Hindlimb muscle (tissue), 1 donor: ENCODE data around the gene OTOP2. TPM values are rescaled to one million over a fixed set of nuclear protein-coding genes. Genes with fewer than 3 reads are reported as not detected.
"Not testable (repeated sequence)": the region's sequence is repeated elsewhere in the genome, so short reads cannot be mapped to it uniquely, and the experiment has no call there.

Source experiments
- DNase-seq: peaks from one replicate; pipeline ENCODE4 v3.0.0-alpha.2; 2013
- polyA plus RNA-seq: library from polyadenylated mRNA; unstranded; fragments of 120-200 nt; gene quantifications from one replicate; pipeline ENCODE4 v1.2.1, GENCODE V29; 2013; ENCODE audit not compliant: insufficient read length

The OTOP2 gene
- polyA plus RNA-seq, 1 donor: not detected

- no peak for DNase-seq
These were observed 28.5 kb downstream of the OTOP2 start for GRCh38 chr17:74952431-74953133.

GRCh38 chr17:74953134-74953687, 29.1 kb downstream of the OTOP2 start:
- no peak for DNase-seq

GRCh38 chr17:74954115-74954514, 30.0 kb downstream of the OTOP2 start:
- no peak for DNase-seq

DNA sequence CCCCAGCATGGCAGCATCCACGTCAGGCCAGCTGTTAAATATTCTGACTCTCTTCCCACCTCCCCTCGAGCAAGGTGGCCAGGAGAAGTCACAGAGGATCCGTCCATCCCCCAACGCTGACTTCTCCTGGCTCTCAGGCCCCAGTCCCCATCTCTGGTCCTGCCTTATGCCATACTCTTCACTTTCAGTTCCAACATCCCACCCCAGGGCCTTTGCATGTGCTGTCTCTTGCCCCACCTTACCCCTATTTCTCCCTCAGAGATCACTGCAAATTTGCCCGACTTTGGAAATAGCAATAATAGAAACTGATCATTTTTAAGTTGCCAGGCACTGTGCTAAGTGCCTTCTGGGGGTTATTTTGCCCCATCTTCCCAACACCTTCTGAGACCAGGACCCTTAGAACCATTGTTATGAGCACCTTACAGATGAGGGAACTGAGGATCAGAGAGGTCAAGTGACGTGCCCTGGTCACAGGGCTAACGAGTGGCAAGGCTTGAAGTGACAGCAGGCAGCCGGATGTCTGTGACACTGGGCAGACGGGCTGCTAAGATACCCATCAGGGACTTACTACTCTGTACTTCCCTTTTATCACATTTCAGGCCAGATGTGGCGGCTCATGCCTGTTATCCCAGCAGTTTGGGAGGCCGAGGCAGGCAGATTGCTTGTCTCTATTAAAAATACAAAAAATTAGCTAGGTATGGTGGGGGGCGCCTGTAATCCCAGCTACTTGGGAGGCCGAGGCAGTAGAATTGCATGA, 30.8 kb downstream of the OTOP2 start:
- DNase-seq: no peak

DNA sequence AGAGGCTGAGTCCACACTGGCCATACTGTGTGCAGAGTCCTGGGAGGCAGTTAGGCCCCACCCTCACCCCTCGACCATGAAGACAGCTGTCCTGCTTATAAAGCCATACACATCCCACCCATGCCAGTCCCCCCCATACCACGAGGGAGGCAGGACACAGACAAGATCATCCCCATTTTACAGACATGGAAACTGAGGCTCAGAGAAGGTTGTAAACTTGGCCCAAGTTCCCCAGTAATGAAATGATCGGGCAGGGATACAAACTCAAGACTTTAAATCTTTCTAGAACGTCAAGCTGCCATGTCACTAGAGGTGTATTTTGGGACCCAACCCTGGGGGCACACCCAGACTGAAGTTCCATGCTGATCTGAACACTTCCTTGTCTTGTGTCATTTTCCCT, 32.0 kb downstream of the OTOP2 start:
- no peak for DNase-seq

DNA sequence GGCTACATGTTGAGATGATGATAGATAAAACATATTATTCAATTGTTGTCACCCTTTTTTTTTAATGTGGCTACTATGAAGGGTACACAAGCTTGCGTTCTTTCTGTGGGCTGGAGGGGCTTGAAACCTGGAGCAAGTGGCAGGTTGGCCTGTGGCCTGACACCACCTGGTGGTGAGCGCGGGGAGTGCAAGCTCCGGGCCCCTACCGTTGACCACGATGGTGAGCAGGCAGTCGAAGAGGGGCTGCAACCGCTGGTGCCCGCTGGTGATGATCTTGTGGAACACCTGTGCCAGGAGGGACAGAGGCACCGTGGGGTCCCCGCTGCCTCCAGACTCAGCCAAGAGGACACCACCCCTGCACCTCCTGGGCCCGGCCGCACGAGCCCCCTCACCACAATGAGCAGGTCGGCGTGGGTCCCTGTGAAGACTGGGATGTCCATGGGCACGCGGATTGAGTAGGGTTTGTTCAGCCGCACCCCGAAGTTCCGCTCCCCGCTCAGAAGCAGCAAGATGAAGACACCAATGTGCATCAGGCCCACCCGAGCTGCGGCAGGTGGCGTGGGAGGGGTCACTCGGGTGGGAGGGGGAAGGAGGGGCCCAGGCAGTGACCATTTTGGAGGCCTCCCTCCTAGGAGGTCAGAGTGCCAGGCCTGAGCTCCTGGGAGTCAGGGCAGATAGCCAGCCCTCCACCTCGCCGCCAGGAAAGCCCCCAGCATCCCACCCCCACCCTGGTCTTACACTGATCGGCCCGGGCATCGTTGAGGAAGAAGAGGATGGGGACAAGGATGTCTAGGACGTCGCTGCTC, 34.1 kb downstream of the OTOP2 start:
- DNase-seq: peak; percentile 52

DNA sequence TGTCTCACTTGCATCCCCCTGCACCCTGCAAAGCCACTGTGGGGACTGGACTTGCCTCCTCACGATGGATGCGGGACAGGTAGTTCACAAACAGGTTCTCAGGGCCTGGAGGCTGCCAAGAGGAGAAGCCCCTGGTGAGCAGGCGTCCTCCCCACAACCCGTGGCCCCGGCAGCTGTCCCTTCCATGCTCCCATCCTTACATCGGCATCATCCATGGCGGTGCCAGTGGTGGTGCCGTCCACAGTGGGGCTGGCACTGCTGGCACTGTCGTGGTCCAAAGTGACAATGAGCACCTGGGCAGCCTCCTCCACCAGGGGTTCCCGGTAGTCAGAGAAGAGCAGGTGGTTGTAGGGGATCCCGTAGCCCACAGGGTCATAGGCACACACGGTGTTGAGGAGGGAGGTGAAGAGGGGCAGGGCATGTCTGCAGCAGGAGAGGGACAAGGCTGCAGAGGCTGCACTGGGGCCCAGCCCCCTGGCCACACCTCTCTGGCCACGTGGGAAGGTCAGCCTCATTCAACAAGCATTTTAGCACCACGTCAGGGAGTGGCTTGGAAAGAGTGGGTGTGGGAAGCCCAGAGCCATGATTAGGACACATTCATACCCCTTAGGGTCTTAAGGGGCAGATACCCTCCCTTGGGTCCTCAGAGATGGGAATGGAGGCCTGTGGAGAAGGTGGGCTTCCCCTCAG, 35.9 kb downstream of the OTOP2 start:
- no peak for DNase-seq

DNA sequence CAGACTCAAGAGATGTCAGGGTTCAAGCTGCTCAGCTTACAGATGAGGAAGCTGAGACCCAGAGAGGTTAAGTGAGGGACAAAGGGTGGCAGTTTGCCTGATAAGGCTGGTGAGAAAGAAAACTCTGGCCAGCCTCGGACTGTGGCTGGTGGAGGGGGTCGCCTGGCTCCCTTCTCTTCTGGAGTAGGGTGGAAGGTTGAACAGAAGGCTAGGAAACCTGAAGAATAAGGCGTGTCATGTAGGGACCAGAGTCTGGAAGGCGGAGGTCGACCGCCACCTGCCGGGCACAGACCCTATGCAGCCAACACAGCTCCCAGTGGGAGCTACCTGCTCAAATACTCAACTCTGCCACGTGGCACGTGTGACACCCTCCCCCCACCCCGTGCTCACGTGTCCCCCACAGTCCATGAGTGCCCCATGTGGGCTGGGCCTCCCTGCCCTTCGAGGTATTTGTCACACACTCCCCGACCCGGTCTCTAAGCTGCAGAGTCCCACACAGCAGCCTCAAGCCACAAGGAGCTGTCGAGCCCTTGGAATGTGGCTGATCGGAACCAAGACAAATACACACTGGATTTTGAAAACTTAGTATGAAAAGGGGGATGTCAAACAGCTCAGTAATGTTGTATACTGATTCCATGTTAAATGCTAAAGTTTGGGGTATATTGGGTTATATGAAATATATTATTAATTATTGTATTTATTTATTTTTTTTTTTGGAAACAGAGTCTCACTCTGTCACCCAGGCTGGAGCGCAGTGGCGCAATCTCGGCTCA, 36.7 kb downstream of the OTOP2 start:
- no peak for DNase-seq

GRCh38 chr17:74961657-74962350, 37.7 kb downstream of the OTOP2 start:
- peak; percentile 86 for DNase-seq

DNA sequence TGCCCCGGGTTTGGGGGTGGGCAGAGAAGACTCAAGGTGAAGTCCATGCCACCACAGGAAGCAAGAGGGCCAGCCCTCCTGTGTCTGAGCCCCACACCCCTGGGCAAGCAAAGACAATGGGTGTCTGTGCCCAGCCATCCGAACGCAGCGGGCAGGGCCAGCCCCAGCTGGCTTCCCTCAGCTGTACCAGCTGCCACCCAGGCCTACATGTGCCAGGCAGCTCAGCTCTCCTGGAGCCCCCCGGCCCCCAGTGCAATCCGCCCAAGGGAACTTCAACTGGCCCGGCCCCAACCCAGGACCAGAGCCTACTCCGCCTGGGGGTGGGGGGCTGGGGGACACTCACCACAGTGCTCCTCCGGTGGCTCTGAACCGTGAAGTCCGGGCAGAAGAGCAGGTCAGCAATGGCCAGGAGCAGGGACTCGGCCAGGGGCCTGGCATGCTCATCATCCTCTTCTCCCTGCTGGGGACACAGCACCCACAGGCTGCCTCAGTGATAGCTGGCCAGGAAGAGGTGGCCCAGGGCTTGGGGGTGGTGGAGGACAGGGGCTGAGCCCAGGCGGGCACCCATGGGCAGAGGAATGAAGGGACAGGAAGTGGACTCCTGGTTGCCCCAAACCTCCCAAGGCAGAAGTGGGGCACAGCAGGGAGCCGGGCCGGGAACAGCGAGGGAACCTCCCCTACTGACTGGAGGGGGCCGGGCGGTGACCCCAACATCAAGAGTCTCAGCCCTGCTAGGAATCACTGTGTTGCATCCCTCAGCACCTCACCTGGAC, 38.7 kb downstream of the OTOP2 start:
- no peak for DNase-seq

DNA sequence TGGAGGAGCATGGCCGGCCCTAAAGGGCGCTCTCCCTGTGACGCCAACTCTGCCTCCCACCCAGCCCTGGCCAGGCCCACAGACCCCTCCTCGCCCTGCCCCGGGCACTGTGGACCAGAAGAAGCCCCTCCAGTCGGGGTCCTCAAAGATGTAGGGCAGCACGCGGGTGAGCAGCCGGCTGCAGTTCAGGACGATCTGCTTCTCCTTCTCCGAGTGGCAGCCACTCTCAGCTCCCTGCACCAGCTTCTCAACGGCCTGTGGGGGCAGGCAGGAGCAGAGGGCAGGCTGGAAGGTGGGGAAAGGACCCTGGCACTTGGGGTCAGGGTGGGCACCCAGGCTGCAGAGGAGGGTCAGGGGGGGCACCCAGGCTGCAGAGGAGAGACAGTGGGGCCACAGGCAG, 39.6 kb downstream of the OTOP2 start:
- no peak for DNase-seq

DNA sequence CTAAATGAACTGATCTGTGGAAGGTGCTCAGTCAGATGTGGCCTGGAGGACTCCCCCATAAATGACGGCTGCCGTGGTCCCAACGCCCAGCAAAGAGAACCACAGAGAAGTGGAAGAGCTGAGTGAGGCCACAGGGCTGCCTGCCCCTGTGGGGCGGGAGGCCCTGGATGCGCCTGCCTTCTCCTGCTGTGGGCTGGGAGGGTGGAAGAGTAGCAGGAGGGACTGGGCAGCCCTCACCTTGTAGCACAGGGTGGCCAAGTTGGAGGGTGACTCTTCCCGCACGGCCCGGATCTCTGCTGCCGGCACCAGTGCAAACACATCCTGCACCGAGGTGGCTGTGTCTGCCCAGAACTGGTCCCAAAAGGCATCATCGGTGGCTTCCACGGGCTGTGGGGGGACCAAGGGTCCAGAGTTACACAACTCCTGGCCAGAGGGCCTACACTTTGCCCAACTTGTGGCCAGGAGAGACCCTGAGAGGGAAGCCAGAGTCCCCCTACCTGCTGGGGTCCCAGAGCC, 40.2 kb downstream of the OTOP2 start:
- DNase-seq: no peak

DNA sequence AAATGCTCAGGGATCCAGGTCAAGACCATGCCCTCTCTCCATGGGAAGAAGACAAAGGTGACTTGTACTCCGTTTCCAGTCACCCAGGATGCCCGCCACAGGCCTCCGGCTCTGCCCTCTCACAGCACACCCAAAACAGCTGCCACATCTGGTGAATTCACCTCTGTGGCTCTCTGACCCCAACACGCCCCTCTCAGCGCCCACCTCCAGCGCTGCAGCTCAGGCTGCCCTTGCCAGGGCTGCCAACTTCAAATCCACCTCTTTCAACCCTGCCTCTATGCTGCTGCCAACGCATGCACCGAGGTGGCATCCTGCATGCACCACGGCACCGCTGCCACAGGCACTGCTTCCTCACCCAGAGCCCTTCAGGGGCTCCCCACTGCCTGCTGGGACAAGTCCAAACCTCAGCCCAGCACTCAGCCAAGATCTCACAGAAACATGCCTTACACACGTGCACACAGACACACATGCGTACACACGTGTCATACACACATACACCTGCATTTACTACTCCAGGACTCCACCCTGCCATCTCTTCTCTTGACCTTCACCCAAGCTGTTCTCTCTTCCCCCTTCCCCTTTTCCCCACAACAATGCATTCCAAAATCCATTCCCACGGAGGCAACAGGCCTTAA, 41.0 kb downstream of the OTOP2 start:
- DNase-seq: no peak

DNA sequence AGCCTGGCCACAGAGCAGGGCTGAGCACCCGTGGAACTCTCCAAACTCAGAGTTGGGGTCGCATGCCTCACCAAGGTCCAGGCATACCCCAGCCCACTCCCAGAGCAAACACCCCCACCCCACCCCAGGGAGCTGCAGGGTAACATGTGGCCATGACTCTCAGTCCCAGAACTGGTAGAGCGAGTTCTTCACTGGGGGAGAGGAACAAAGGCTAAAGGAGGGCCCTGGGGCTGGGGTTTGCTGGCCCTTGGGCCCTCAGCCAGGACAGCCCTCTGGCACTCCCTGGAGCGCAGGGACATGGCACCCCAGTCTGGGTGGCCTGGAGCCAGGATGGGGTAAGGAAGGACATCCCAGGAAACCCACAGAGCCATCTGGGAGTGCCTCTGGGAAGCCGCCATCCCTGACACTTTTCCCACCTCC, 44.3 kb downstream of the OTOP2 start:
- no peak for DNase-seq

DNA sequence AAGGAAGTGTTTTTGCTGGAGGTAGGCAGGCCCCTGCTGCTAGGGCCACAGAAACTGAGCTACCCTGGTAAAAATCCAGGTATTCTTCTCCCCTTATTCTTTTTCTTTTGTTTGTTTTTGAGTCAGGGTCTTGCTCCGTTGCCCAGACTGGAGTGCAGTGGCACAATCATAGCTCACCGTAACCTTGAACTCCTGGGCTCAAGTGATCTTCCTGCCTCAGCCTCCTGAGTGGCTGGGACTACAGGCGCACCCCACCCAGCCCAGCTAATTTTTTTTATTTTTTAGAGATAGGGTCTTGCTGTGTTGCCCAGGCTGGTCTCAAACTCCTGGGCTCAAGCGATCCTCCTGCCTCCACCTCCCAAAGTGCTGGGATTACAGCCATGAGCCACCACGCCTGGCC, 45.4 kb downstream of the OTOP2 start:
- DNase-seq: not testable (repeated sequence)

- no peak for DNase-seq
These were observed 46.3 kb downstream of the OTOP2 start for GRCh38 chr17:74970395-74970794.

- DNase-seq: no peak
These were observed 47.2 kb downstream of the OTOP2 start for GRCh38 chr17:74971069-74971841.

DNA sequence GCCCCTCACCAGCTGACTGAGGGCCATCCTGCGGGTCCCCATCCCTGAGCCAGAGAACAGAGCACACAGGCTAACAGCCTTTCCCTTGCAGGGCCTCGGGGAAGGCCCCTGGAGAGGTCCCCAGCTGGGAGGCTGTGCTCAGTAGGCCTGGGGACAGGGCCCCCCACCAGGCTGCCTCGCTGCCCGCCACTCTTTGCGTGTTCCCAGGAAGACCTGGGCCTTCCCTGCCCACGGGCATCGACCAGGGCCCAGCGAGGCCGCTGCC, 47.7 kb downstream of the OTOP2 start:
- no peak for DNase-seq
